ENCODE measurements around the gene ARMC3.
"Not testable (repeated sequence)": the region's sequence is repeated elsewhere in the genome, so short reads cannot be mapped to it uniquely, and the experiment has no call there.

ARMC3 gene

DNA sequence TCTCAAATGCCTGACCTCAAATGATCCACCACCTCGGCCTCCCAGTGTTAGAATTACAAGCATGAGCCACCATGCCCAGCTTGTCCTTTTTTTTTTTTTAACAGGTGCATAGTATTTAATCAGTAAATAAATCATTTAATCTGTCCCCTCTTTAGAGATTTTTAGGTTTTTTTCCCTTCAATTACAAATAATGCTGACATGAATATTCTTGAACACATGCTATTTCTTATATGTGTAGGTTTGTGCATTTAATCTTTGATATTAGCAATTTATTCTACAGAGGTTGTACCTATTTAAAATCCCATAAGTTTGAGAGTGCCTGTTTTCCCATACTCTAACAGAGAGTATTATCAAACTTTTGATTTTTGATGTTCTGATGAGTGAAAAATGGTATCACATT is 24.2 kb upstream of the ARMC3 start:
- H3K27me3 ChIP-seq (ENCODE audit: insufficient read depth, poor library complexity, severe bottlenecking), result no peaks in the 10 kb centered on the region
- no peak overlapping the region for H3K4me3 ChIP-seq (replicated peaks; ENCODE audit: insufficient read depth, low read length)
- DNase-seq (ENCODE audit: low read depth in 1 of 2, low spot score in 1 of 2), result no peak
- H3K27ac ChIP-seq (replicated peaks), result no peak overlapping the region
- TF ChIP-seq, protein P1, sequence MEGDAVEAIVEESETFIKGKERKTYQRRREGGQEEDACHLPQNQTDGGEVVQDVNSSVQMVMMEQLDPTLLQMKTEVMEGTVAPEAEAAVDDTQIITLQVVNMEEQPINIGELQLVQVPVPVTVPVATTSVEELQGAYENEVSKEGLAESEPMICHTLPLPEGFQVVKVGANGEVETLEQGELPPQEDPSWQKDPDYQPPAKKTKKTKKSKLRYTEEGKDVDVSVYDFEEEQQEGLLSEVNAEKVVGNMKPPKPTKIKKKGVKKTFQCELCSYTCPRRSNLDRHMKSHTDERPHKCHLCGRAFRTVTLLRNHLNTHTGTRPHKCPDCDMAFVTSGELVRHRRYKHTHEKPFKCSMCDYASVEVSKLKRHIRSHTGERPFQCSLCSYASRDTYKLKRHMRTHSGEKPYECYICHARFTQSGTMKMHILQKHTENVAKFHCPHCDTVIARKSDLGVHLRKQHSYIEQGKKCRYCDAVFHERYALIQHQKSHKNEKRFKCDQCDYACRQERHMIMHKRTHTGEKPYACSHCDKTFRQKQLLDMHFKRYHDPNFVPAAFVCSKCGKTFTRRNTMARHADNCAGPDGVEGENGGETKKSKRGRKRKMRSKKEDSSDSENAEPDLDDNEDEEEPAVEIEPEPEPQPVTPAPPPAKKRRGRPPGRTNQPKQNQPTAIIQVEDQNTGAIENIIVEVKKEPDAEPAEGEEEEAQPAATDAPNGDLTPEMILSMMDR (IDR thresholded peaks at IDR 0.05; ENCODE audit: insufficient read depth, low read length), result no peak
- TF ChIP-seq GABPA (IDR thresholded peaks at IDR 0.05; ENCODE audit: low read depth), result no peak
- no peak for TF ChIP-seq POLR2AphosphoS5 (IDR thresholded peaks at IDR 0.05; ENCODE audit: low read depth)
- TF ChIP-seq SPI1 (IDR thresholded peaks at IDR 0.05; ENCODE audit: borderline replicate concordance, low read depth), result no peak
- TF ChIP-seq, protein P2, sequence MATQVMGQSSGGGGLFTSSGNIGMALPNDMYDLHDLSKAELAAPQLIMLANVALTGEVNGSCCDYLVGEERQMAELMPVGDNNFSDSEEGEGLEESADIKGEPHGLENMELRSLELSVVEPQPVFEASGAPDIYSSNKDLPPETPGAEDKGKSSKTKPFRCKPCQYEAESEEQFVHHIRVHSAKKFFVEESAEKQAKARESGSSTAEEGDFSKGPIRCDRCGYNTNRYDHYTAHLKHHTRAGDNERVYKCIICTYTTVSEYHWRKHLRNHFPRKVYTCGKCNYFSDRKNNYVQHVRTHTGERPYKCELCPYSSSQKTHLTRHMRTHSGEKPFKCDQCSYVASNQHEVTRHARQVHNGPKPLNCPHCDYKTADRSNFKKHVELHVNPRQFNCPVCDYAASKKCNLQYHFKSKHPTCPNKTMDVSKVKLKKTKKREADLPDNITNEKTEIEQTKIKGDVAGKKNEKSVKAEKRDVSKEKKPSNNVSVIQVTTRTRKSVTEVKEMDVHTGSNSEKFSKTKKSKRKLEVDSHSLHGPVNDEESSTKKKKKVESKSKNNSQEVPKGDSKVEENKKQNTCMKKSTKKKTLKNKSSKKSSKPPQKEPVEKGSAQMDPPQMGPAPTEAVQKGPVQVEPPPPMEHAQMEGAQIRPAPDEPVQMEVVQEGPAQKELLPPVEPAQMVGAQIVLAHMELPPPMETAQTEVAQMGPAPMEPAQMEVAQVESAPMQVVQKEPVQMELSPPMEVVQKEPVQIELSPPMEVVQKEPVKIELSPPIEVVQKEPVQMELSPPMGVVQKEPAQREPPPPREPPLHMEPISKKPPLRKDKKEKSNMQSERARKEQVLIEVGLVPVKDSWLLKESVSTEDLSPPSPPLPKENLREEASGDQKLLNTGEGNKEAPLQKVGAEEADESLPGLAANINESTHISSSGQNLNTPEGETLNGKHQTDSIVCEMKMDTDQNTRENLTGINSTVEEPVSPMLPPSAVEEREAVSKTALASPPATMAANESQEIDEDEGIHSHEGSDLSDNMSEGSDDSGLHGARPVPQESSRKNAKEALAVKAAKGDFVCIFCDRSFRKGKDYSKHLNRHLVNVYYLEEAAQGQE (IDR thresholded peaks at IDR 0.05; ENCODE audit: insufficient replicate concordance, low read depth), result no peak

DNA sequence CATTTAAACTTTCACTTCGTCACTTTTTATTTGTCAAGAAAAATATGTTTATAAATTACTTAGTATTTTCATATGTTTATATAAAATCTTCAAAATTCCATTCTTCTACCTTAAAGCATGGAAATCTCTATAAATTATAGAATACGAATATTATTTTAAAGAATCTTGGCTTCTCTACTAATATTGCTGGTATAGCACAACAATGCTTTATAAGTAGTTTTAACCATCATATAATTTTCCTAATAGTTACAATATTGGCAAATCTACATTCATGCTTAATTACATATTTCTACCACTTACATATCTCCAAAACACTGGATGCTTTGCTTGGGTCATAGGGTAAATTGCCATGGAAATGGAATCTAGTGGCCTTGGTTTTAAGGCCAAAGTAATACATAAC is 21.1 kb upstream of the ARMC3 start:
- no peaks in the 10 kb centered on the region for H3K27me3 ChIP-seq (ENCODE audit: insufficient read depth, poor library complexity, severe bottlenecking)
- no peak overlapping the region for H3K27ac ChIP-seq (replicated peaks)
- no peak for DNase-seq (ENCODE audit: low read depth in 1 of 2, low spot score in 1 of 2)
- H3K4me3 ChIP-seq (replicated peaks; ENCODE audit: insufficient read depth, low read length), result no peak overlapping the region
- no peak for TF ChIP-seq POLR2AphosphoS5 (IDR thresholded peaks at IDR 0.05; ENCODE audit: low read depth)
- TF ChIP-seq SPI1 (IDR thresholded peaks at IDR 0.05; ENCODE audit: borderline replicate concordance, low read depth), result no peak
- TF ChIP-seq, protein P2 (IDR thresholded peaks at IDR 0.05; ENCODE audit: insufficient replicate concordance, low read depth), result no peak
- TF ChIP-seq, protein P1 (IDR thresholded peaks at IDR 0.05; ENCODE audit: insufficient read depth, low read length), result no peak
- no peak for TF ChIP-seq GABPA (IDR thresholded peaks at IDR 0.05; ENCODE audit: low read depth)

DNA sequence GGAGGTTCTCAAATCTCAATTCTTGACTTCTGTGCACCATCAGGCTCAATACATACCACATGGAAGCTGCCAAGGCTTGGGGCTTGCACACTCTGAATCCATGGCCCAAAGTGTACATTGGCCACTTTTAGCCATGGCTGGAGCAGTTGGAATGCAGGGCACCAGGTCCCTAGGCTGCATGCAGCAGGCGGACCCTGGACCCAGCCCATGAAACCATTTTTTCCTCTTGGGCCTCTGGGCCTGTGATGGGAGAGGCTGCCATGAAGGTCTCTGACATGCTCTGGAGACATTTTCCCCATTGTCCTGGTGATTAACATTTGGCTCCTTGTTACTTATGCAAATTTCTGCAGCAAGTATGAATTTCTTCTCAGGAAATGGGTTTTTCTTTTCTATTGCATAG is 19.0 kb upstream of the ARMC3 start:
- Histone ChIP-seq H3K27me3 (ENCODE audit: insufficient read depth, poor library complexity, severe bottlenecking) (no peaks in the 10 kb centered on the region), H3K4me3 (replicated peaks; ENCODE audit: insufficient read depth, low read length) (no peak overlapping the region), H3K27ac (replicated peaks) (no peak overlapping the region)
- no peak for DNase-seq (ENCODE audit: low read depth in 1 of 2, low spot score in 1 of 2)
- TF ChIP-seq POLR2AphosphoS5 (IDR thresholded peaks at IDR 0.05; ENCODE audit: low read depth) (no peak), SPI1 (IDR thresholded peaks at IDR 0.05; ENCODE audit: borderline replicate concordance, low read depth) (no peak), GABPA (IDR thresholded peaks at IDR 0.05; ENCODE audit: low read depth) (no peak)
- TF ChIP-seq, protein P2 (IDR thresholded peaks at IDR 0.05; ENCODE audit: insufficient replicate concordance, low read depth), result no peak
- TF ChIP-seq, protein P1 (IDR thresholded peaks at IDR 0.05; ENCODE audit: insufficient read depth, low read length), result no peak

GRCh38 chr10:22909673-22910072 is 18.2 kb upstream of the ARMC3 start:
- not testable (repeated sequence) for DNase-seq (ENCODE audit: low read depth in 1 of 2, low spot score in 1 of 2); H3K27ac ChIP-seq (replicated peaks); H3K27me3 ChIP-seq (ENCODE audit: insufficient read depth, poor library complexity, severe bottlenecking); H3K4me3 ChIP-seq (replicated peaks; ENCODE audit: insufficient read depth, low read length)

All from HL-60 (cell line).